ENCODE results near the gene NOPCHAP1.

DNA sequence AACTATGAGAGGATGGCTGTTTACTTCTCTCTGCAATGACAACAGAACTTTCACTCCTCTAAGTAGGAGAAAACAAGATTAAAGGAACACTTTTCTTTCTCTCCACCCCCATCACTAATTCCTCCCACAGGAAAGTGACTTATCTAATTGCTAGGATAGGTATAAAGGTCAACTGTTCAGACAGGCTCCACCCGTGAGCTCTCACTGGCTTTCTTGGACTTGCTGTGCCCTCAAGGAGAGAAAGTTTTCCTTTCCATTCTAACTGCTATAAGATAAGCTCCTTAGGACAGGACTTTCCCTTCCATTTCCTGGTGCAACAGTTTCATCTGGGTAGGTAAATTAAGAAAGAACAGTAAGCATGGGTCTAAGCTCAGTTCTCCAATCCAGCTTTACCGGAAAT, 32.8 kb upstream of the NOPCHAP1 start:
- TF ChIP-seq CTCF (IDR thresholded peaks at IDR 0.05): no peak
- no peak for TF ChIP-seq POLR2A (IDR thresholded peaks at IDR 0.05)

Data from upper lobe of left lung (tissue), 4 donors.